Activated CD4-positive, alpha-beta T cell treated with anti-CD3 and anti-CD28 coated beads for 36 hours (primary cell): ENCODE results near the gene KBTBD6. TPM values are rescaled to one million over a fixed set of nuclear protein-coding genes. Genes with fewer than 3 reads are reported as not detected.
"Not testable (repeated sequence)": the region's sequence is repeated elsewhere in the genome, so short reads cannot be mapped to it uniquely, and the experiment has no call there.

Experiments used
- ATAC-seq: fragments of 200-7000 bp; cut with Tn5 transposase; one replicate; pipeline ENCODE4 v1.10.0; 2021; ENCODE audit warnings: mild to moderate bottlenecking, moderate library complexity
- CTCF ChIA-PET: fragments of 350-600 bp; sonication (Branson Sonifier 250); formaldehyde crosslinking; loops from one replicate; lab custom pipeline; 2021; ENCODE audit warnings: antibody characterized with exemption; lab: Charles Lee
- POLR2A ChIA-PET: fragments of 350-600 bp; sonication (Branson Sonifier 250); formaldehyde crosslinking; loops from one replicate; lab custom pipeline; 2021; ENCODE audit warnings: antibody characterized with exemption, inconsistent platforms; lab: Charles Lee
- DNase-seq: peaks from one replicate; pipeline ENCODE4 v3.0.0-alpha.2; 2020
- H3K27ac Mint-ChIP-seq: one replicate; pipeline ENCODE4 v1.8.0; 2021; ENCODE audit warnings: mixed read lengths
- H3K27me3 Mint-ChIP-seq: one replicate; pipeline ENCODE4 v1.8.0; 2021; ENCODE audit warnings: mixed read lengths
- H3K36me3 Mint-ChIP-seq: one replicate; pipeline ENCODE4 v1.8.0; 2021; ENCODE audit warnings: low read depth, mixed read lengths
- H3K4me1 Mint-ChIP-seq: one replicate; pipeline ENCODE4 v1.8.0; 2021; ENCODE audit warnings: mixed read lengths
- H3K4me3 Mint-ChIP-seq: one replicate; pipeline ENCODE4 v1.8.0; 2021; ENCODE audit warnings: mild to moderate bottlenecking, moderate library complexity, mixed read lengths
- H3K9me3 Mint-ChIP-seq: one replicate; pipeline ENCODE4 v1.8.0; 2021; ENCODE audit warnings: low read depth, mixed read lengths
- intact Hi-C, 2 experiments: fragments of 100-400 bp; cut with DNase I in 1 of 2; cut with micrococcal nuclease in 1 of 2; formaldehyde crosslinking; loops; one replicate each; pipeline versions ENCODE4 v1.14.2 to v1.15.1; 2022 to 2024; cut with DNase I, micrococcal nuclease
- total RNA-seq, 2 experiments: library from RNA; stranded (reverse); gene quantifications; one replicate each; pipeline ENCODE4 v1.2.3, GENCODE V29; 2021

Gene KBTBD6
- total RNA-seq, 2 experiments from 2014 or later: 3.4 to 4.4 TPM

- CTCF ChIA-PET: interaction anchor here (1.0 kb wide), 3 partner anchors 62 to 64 kb away, joined by 3 read pairs; partner anchors contain the start of gene KBTBD7
- Mint-ChIP-seq H3K36me3 (peaks cover 11% of the 10 kb centered on the region), H3K4me1 (peaks cover 45% of the 10 kb centered on the region), H3K27ac (peak overlapping the region; percentile 93), H3K4me3 (peak overlapping the region; percentile 92)
- H3K27me3 Mint-ChIP-seq, H3K9me3 Mint-ChIP-seq, POLR2A ChIA-PET: not testable (repeated sequence)
- intact Hi-C loops: loop anchor here (1.0 to 10.0 kb wide), 10 partner anchors 62 to 1139 kb away; partner anchors contain the start of genes KBTBD7 (in 2 of the 2), MTRF1 (in 2 of the 2), NAA16 (in 2 of the 2) and WBP4 (in 2 of the 2)
- DNase-seq (peak; percentile 9), ATAC-seq (peak; percentile 6)
Observed at GRCh38 chr13:41131660-41132511, 716 bp downstream of the KBTBD6 start.

- DNase-seq: peak; percentile 12
- intact Hi-C loops: loop anchor here in 1 of 2 experiments (5.0 to 10.0 kb wide), 3 partner anchors 326 to 914 kb away; partner anchors contain the start of genes DGKH, MRPS31 and RGCC
- H3K27ac Mint-ChIP-seq: peak overlapping the region; percentile 93
- ATAC-seq, H3K9me3 Mint-ChIP-seq, POLR2A ChIA-PET, H3K27me3 Mint-ChIP-seq: not testable (repeated sequence)
- H3K4me3 Mint-ChIP-seq: peak overlapping the region; percentile 92
- H3K4me1 Mint-ChIP-seq: peaks cover 45% of the 10 kb centered on the region
- peaks cover 15% of the 10 kb centered on the region for H3K36me3 Mint-ChIP-seq
- CTCF ChIA-PET: interaction anchor here (1.0 kb wide), 1 partner anchor 63 kb away, joined by 3 read pairs; the partner anchor contains the start of gene KBTBD7
Observed at GRCh38 chr13:41131189-41131588, 1.4 kb downstream of the KBTBD6 start.

- peak; percentile 32 for DNase-seq
- Mint-ChIP-seq H3K27ac (peak overlapping the region; percentile 93), H3K4me3 (peak overlapping the region; percentile 92), H3K36me3 (peaks cover 22% of the 10 kb centered on the region), H3K27me3 (no peaks in the 10 kb centered on the region), H3K9me3 (no peaks in the 10 kb centered on the region), H3K4me1 (peaks cover 45% of the 10 kb centered on the region)
- ATAC-seq: peak; percentile 18
- ChIA-PET CTCF (no interaction called here), POLR2A (no interaction called here)
- intact Hi-C loops: loop anchor here in 1 of 2 experiments (5.0 to 10.0 kb wide), 3 partner anchors 327 to 914 kb away; partner anchors contain the start of genes DGKH, MRPS31 and RGCC
Observed at GRCh38 chr13:41130356-41130755, 2.2 kb downstream of the KBTBD6 start.

GRCh38 chr13:41127701-41128100, 4.9 kb downstream of the KBTBD6 start:
- ChIA-PET POLR2A (no interaction called here), CTCF (interaction anchor here (0.6 to 2.5 kb wide), 4 partner anchors 46 to 153 kb away, joined by 3 to 8 read pairs (median 4); no protein-coding TSS in a partner anchor)
- Mint-ChIP-seq H3K9me3 (no peaks in the 10 kb centered on the region), H3K27me3 (no peaks in the 10 kb centered on the region), H3K36me3 (peaks cover 22% of the 10 kb centered on the region), H3K4me1 (peaks cover 40% of the 10 kb centered on the region), H3K27ac (no peak overlapping the region), H3K4me3 (no peak overlapping the region)
- DNase-seq (no peak), ATAC-seq (no peak)
- intact Hi-C loops: loop anchor here in 1 of 2 experiments (5.0 kb wide), 1 partner anchor 40 kb away; no protein-coding TSS in a partner anchor

GRCh38 chr13:41122838-41123237, 9.8 kb downstream of the KBTBD6 start:
- no peak for DNase-seq
- Mint-ChIP-seq H3K27me3 (no peaks in the 10 kb centered on the region), H3K4me1 (peaks cover 11% of the 10 kb centered on the region), H3K36me3 (peaks cover 15% of the 10 kb centered on the region), H3K9me3 (no peaks in the 10 kb centered on the region), H3K4me3 (no peak overlapping the region), H3K27ac (no peak overlapping the region)
- intact Hi-C loops: no loop called here
- ATAC-seq: no peak
- ChIA-PET CTCF (interaction anchor here (0.7 to 0.8 kb wide), 2 partner anchors 48 to 608 kb away, joined by 3 read pairs; no protein-coding TSS in a partner anchor), POLR2A (no interaction called here)

GRCh38 chr13:41117869-41118268, 14.7 kb downstream of the KBTBD6 start:
- Mint-ChIP-seq H3K36me3 (no peaks in the 10 kb centered on the region), H3K27ac (no peak overlapping the region), H3K9me3 (no peaks in the 10 kb centered on the region), H3K4me3 (no peak overlapping the region), H3K4me1 (peaks cover 5% of the 10 kb centered on the region), H3K27me3 (no peaks in the 10 kb centered on the region)
- intact Hi-C loops: no loop called here
- POLR2A ChIA-PET: interaction anchor here (0.6 kb wide), 1 partner anchor 530 kb away, joined by 3 read pairs; no protein-coding TSS in a partner anchor
- CTCF ChIA-PET: no interaction called here
- no peak for DNase-seq
- ATAC-seq: no peak

- no peak for ATAC-seq
- POLR2A ChIA-PET: no interaction called here
- no peak for DNase-seq
- CTCF ChIA-PET: no interaction called here
- Mint-ChIP-seq H3K9me3 (no peaks in the 10 kb centered on the region), H3K27ac (no peak overlapping the region), H3K4me3 (no peak overlapping the region), H3K4me1 (no peaks in the 10 kb centered on the region), H3K36me3 (no peaks in the 10 kb centered on the region), H3K27me3 (no peaks in the 10 kb centered on the region)
- intact Hi-C loops: no loop called here
Observed at GRCh38 chr13:41111454-41111853, 21.1 kb downstream of the KBTBD6 start.

- H3K27ac Mint-ChIP-seq: no peak overlapping the region
- H3K4me1 Mint-ChIP-seq: no peaks in the 10 kb centered on the region
- H3K9me3 Mint-ChIP-seq: no peaks in the 10 kb centered on the region
- H3K4me3 Mint-ChIP-seq: no peak overlapping the region
- intact Hi-C loops: no loop called here
- no peaks in the 10 kb centered on the region for H3K27me3 Mint-ChIP-seq
- H3K36me3 Mint-ChIP-seq: no peaks in the 10 kb centered on the region
- DNase-seq (no peak), ATAC-seq (no peak)
- CTCF ChIA-PET: no interaction called here
- POLR2A ChIA-PET: no interaction called here
Observed at GRCh38 chr13:41107584-41108014, 25.0 kb downstream of the KBTBD6 start.

- Mint-ChIP-seq H3K9me3 (no peaks in the 10 kb centered on the region), H3K36me3 (no peaks in the 10 kb centered on the region), H3K4me3 (no peak overlapping the region), H3K4me1 (no peaks in the 10 kb centered on the region), H3K27me3 (no peaks in the 10 kb centered on the region), H3K27ac (no peak overlapping the region)
- DNase-seq: no peak
- intact Hi-C loops: no loop called here
- no peak for ATAC-seq
- ChIA-PET CTCF (no interaction called here), POLR2A (no interaction called here)
Observed at GRCh38 chr13:41107104-41107571, 25.5 kb downstream of the KBTBD6 start.

GRCh38 chr13:41099986-41100385, 32.6 kb downstream of the KBTBD6 start:
- no peak overlapping the region for H3K27ac Mint-ChIP-seq
- H3K4me1 Mint-ChIP-seq: no peaks in the 10 kb centered on the region
- no peaks in the 10 kb centered on the region for H3K36me3 Mint-ChIP-seq
- ATAC-seq (no peak), DNase-seq (no peak)
- H3K4me3 Mint-ChIP-seq: no peak overlapping the region
- CTCF ChIA-PET: no interaction called here
- POLR2A ChIA-PET: interaction anchor here (0.6 kb wide), 1 partner anchor 23 kb away, joined by 4 read pairs; no protein-coding TSS in a partner anchor
- intact Hi-C loops: no loop called here
- H3K27me3 Mint-ChIP-seq: no peaks in the 10 kb centered on the region
- H3K9me3 Mint-ChIP-seq: no peaks in the 10 kb centered on the region

GRCh38 chr13:41098761-41099160, 33.8 kb downstream of the KBTBD6 start:
- intact Hi-C loops: no loop called here
- CTCF ChIA-PET: interaction anchor here (0.6 to 0.8 kb wide), 2 partner anchors 18 to 234 kb away, joined by 3 read pairs; no protein-coding TSS in a partner anchor
- no peaks in the 10 kb centered on the region for H3K9me3 Mint-ChIP-seq

More at GRCh38 chr13:41098761-41099160, 33.8 kb downstream of the KBTBD6 start:
- POLR2A ChIA-PET: no interaction called here
- DNase-seq (no peak), ATAC-seq (no peak)
- Mint-ChIP-seq H3K36me3 (no peaks in the 10 kb centered on the region), H3K4me1 (no peaks in the 10 kb centered on the region), H3K27ac (no peak overlapping the region), H3K27me3 (no peaks in the 10 kb centered on the region), H3K4me3 (no peak overlapping the region)
